ENCODE measurements around the gene NR2F2.

Gene NR2F2

DNA sequence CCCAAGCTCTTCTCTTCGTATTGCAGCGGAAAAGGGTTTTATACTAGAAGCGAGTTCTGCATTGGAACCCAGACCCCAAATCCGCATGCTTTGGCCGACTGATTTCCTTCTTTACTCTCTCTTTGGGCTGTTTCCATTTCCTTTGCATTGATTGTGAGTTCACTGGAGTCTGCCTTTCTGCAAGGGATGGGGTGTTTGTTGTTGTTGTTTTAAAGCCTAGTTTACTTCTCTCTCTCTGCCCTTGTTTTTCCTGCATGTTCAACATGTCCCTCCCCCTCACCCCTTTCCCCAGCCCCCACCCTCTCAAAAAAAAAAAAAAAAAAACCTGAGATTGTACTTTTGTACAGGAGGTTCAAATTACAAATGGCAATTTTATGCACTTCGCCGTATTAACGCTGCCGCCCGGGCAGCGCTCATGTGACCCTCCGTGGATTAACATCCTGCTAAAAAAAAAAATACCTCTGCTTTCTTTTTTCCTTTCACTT lies 2.2 kb downstream of the NR2F2 start:
- DNase-seq (ENCODE audit: low spot score): no peak

- peak; percentile 33 for DNase-seq (ENCODE audit: low spot score)
These were observed 2.9 kb downstream of the NR2F2 start for GRCh38 chr15:96333131-96334016.

DNA sequence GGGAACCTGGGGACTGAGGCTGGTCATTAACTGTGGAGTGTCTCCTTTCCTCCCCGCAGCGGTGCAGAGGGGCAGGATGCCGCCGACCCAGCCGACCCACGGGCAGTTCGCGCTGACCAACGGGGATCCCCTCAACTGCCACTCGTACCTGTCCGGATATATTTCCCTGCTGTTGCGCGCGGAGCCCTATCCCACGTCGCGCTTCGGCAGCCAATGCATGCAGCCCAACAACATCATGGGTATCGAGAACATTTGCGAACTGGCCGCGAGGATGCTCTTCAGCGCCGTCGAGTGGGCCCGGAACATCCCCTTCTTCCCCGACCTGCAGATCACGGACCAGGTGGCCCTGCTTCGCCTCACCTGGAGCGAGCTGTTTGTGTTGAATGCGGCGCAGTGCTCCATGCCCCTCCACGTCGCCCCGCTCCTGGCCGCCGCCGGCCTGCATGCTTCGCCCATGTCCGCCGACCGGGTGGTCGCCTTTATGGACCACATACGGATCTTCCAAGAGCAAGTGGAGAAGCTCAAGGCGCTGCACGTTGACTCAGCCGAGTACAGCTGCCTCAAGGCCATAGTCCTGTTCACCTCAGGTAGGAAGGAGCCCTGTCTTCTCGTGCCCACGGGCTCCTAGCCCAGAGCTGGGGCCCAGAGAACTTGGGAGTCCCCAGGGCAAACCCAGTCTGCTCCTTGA lies 3.7 kb downstream of the NR2F2 start:
- DNase-seq (ENCODE audit: low spot score): no peak

GRCh38 chr15:96334705-96335410 lies 4.4 kb downstream of the NR2F2 start:
- DNase-seq (ENCODE audit: low spot score): no peak

GRCh38 chr15:96335411-96336024 lies 5.0 kb downstream of the NR2F2 start:
- no peak for DNase-seq (ENCODE audit: low spot score)

DNA sequence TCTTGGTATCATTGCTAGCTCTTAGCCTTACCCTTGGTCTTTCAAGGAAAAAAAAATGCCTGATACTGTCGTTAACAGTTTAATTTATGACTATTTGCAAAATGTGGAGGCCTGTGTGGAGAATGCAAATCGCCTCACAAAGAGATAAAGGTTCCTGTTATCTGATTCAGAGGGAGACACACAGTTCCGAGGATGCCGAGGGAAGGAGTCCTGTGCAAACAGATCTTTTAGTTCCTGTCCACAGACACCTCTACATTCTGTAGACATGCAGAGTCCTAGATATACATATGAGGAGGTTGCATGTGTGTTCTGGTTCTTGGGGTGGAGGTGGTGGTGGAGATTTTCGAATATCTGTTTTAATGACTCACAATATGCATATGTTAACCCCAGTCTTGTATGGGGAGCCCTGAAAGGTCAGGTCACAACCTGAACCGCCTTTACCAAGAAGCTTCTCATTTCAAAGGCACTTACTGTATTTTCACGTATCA lies 5.7 kb downstream of the NR2F2 start:
- no peak for DNase-seq (ENCODE audit: low spot score)

- no peak for DNase-seq (ENCODE audit: low spot score)
These were observed 6.3 kb downstream of the NR2F2 start for GRCh38 chr15:96336596-96337364.

DNA sequence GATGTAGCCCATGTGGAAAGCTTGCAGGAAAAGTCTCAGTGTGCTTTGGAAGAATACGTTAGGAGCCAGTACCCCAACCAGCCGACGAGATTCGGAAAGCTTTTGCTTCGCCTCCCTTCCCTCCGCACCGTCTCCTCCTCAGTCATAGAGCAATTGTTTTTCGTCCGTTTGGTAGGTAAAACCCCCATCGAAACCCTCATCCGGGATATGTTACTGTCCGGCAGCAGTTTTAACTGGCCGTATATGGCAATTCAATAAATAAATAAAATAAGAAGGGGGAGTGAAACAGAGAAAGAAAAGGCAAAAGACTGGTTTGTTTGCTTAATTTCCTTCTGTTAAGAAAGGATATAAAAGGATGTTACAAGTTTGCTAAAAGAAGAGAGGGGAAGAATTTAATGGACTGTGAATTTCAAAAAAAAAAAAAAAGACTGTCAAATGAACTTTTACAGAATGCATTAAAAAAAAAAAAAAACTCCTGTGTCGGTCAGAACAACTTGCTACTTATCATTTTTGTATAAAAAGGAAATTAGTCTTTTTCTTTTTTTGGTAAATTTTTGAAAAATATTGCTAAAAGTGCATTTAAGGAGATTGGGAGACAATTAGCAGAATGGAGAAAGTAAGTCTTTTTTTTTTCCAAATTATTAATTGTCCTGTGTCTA lies 7.0 kb downstream of the NR2F2 start:
- DNase-seq (ENCODE audit: low spot score): no peak

GRCh38 chr15:96338074-96338765 lies 7.7 kb downstream of the NR2F2 start:
- DNase-seq (ENCODE audit: low spot score): no peak

- no peak for DNase-seq (ENCODE audit: low spot score)
These were observed 8.5 kb downstream of the NR2F2 start for GRCh38 chr15:96338766-96339618.

- DNase-seq (ENCODE audit: low spot score): no peak
These were observed 9.3 kb downstream of the NR2F2 start for GRCh38 chr15:96339619-96340347.

- DNase-seq (ENCODE audit: low spot score): no peak
These were observed 9.8 kb downstream of the NR2F2 start for GRCh38 chr15:96340348-96340597.

GRCh38 chr15:96340598-96341512 lies 10.4 kb downstream of the NR2F2 start:
- DNase-seq (ENCODE audit: low spot score): peak; percentile 70

GRCh38 chr15:96341513-96342405 lies 11.3 kb downstream of the NR2F2 start:
- no peak for DNase-seq (ENCODE audit: low spot score)

DNA sequence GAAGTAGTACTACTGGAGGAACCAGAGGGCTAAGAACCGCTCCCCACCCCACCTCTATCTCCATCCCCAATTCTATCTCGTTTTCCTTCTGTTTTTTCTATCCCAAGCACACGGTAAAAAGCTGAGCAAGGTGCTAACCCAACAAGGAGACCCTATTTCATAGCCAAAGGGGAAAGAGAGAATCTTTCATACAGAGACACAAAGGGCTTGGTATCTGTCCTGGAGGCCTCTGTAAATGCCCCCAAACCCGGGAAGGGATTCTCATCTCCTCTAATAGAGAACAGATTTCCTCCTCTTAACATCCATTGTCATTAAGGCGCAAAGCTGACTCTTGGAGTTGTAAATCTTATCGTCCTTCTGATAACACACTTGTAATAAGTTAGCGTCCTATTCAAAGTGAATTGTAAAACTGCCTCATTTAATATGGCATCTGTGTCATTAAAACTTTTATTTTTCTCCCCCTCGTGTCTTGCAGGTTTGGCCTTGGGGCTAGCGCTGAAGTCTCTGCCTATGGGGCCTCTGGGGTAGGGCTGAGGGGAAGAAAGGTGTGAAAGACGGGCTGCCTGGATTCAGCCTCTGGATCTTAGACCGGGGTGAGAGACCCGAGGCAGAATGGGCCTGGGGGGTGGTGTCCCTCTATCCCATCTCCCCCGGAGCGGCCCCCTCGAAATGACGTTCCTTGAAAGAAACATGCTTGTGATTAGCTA lies 12.1 kb downstream of the NR2F2 start:
- no peak for DNase-seq (ENCODE audit: low spot score)

Measured in AG20443 (cell line).